GM23338 (cell line): Measurements from ENCODE around the gene RAB36. TPM values are rescaled to one million over a fixed set of nuclear protein-coding genes. Genes with fewer than 3 reads are reported as not detected.

Experiments used
- ATAC-seq: fragments of 200-7000 bp; cut with Tn5 transposase; 3 replicates; pipeline ENCODE4 v1.9.1; 2020
- DNase-seq: peaks from one replicate; pipeline ENCODE4 v3.0.0-alpha.2; 2015; ENCODE audit warnings: low spot score
- H2AFZ ChIP-seq: fragments of 200-600 bp; sonication (generic); 2 replicates; pipeline ENCODE4 v1.8.0; 2016; ENCODE audit warnings: antibody characterized with exemption, mild to moderate bottlenecking, moderate library complexity
- H3F3A ChIP-seq: fragments of 200-600 bp; sonication (generic); replicated peaks from 2 replicates; pipeline ENCODE4 v1.8.0; 2017; ENCODE audit warnings: antibody characterized with exemption, mixed run types, low read depth
- H3K27ac ChIP-seq: fragments of 200-600 bp; sonication (generic); 2 replicates; pipeline ENCODE4 v1.6.1; 2016; ENCODE audit warnings: low read depth
- H3K27me3 ChIP-seq: fragments of 200-600 bp; sonication (generic); 2 replicates; pipeline ENCODE4 v1.8.0; 2016; ENCODE audit warnings: mild to moderate bottlenecking, mixed run types, moderate library complexity; ENCODE audit not compliant: insufficient read depth
- H3K36me3 ChIP-seq: fragments of 200-600 bp; sonication (generic); 2 replicates; pipeline ENCODE4 v1.8.0; 2016; ENCODE audit warnings: mild to moderate bottlenecking; ENCODE audit not compliant: insufficient read depth
- H3K4me1 ChIP-seq: fragments of 200-600 bp; sonication (generic); 2 replicates; pipeline ENCODE4 v1.8.0; 2016; ENCODE audit warnings: mild to moderate bottlenecking, moderate library complexity; ENCODE audit not compliant: insufficient read depth
- H3K4me2 ChIP-seq: fragments of 200-600 bp; sonication (generic); 2 replicates; pipeline ENCODE4 v1.7.1; 2017; ENCODE audit warnings: mixed run types
- H3K4me3 ChIP-seq: fragments of 200-600 bp; sonication (generic); 2 replicates; pipeline ENCODE4 v1.6.1; 2016; ENCODE audit warnings: mixed run types
- H3K79me2 ChIP-seq: fragments of 200-600 bp; sonication (generic); replicated peaks from 2 replicates; pipeline ENCODE4 v1.8.0; 2017; ENCODE audit warnings: mild to moderate bottlenecking; ENCODE audit not compliant: insufficient read depth
- H3K9me2 ChIP-seq: fragments of 200-600 bp; sonication (generic); 2 replicates; pipeline ENCODE4 v1.8.0; 2017; ENCODE audit not compliant: insufficient read depth
- H4K20me1 ChIP-seq: fragments of 200-600 bp; sonication (generic); replicated peaks from 2 replicates; pipeline ENCODE4 v1.8.0; 2017; ENCODE audit warnings: mild to moderate bottlenecking; ENCODE audit not compliant: insufficient read depth
- H3K27ac Mint-ChIP-seq: 2 replicates; pipeline ENCODE4 v1.8.0; 2020; ENCODE audit warnings: inconsistent platforms, mild to moderate bottlenecking, moderate library complexity, mixed read lengths
- H3K27me3 Mint-ChIP-seq: 3 replicates; pipeline ENCODE4 v1.8.0; 2022; ENCODE audit warnings: low read depth, mild to moderate bottlenecking, moderate library complexity, mixed read lengths, inconsistent platforms; ENCODE audit not compliant: insufficient read depth, poor library complexity
- H3K36me3 Mint-ChIP-seq: 3 replicates; pipeline ENCODE4 v1.8.0; 2021; ENCODE audit warnings: low read depth, mild to moderate bottlenecking, inconsistent platforms, moderate library complexity, mixed read lengths
- H3K4me1 Mint-ChIP-seq: 3 replicates; pipeline ENCODE4 v1.8.0; 2020; ENCODE audit warnings: mild to moderate bottlenecking, inconsistent platforms, mixed read lengths
- H3K4me3 Mint-ChIP-seq: 3 replicates; pipeline ENCODE4 v1.8.0; 2021; ENCODE audit warnings: moderate library complexity, mild to moderate bottlenecking, inconsistent platforms, mixed read lengths
- H3K9me3 Mint-ChIP-seq: 3 replicates; pipeline ENCODE4 v1.8.0; 2020; ENCODE audit warnings: moderate library complexity, mild to moderate bottlenecking, inconsistent platforms, mixed read lengths
- CREB1 ChIP-seq: fragments of 250-450 bp; sonication (Bioruptor Pico); IDR thresholded peaks from 2 replicates; pipeline ENCODE4 v1.5.0; 2020; ENCODE audit warnings: low read depth, mild to moderate bottlenecking, moderate library complexity
- ETS1 ChIP-seq: IDR thresholded peaks from 2 replicates; pipeline ENCODE4 v1.6.1; 2016; ENCODE audit warnings: antibody characterized with exemption
- EZH2 ChIP-seq: fragments of 200-600 bp; sonication (generic); IDR thresholded peaks from one replicate; pipeline ENCODE4 v1.8.0; 2017; ENCODE audit warnings: antibody characterized with exemption, mild to moderate bottlenecking, low read depth; ENCODE audit not compliant: unreplicated experiment
- EZH2phosphoT487 ChIP-seq: fragments of 200-600 bp; sonication (generic); IDR thresholded peaks from one replicate; pipeline ENCODE4 v1.8.1; 2018; ENCODE audit warnings: antibody characterized with exemption; ENCODE audit not compliant: unreplicated experiment
- JUNB ChIP-seq: IDR thresholded peaks from one replicate; pipeline ENCODE4 v1.6.1; 2016; ENCODE audit warnings: antibody characterized with exemption; ENCODE audit not compliant: unreplicated experiment
- NANOG ChIP-seq: IDR thresholded peaks from 2 replicates; pipeline ENCODE4 v1.6.1; 2016; ENCODE audit warnings: antibody characterized with exemption, borderline replicate concordance
- POLR2AphosphoS5 ChIP-seq: IDR thresholded peaks from 2 replicates; pipeline ENCODE4 v1.6.1; 2016; ENCODE audit warnings: antibody characterized with exemption, low read depth
- REST ChIP-seq: IDR thresholded peaks from one replicate; pipeline ENCODE4 v1.6.1; 2018; ENCODE audit warnings: antibody characterized with exemption; ENCODE audit not compliant: unreplicated experiment
- STAT1 ChIP-seq: IDR thresholded peaks from one replicate; pipeline ENCODE4 v1.6.1; 2016; ENCODE audit warnings: antibody characterized with exemption; ENCODE audit not compliant: unreplicated experiment
- ZNF114 ChIP-seq: fragments of 250-450 bp; sonication (Bioruptor Pico); IDR thresholded peaks from 2 replicates; pipeline ENCODE4 v1.5.0; 2020; ENCODE audit warnings: mild to moderate bottlenecking, moderate library complexity
- ZNF331 ChIP-seq: fragments of 250-450 bp; sonication (Bioruptor Pico); IDR thresholded peaks from 2 replicates; pipeline ENCODE4 v1.5.0; 2020; ENCODE audit warnings: low read depth, mild to moderate bottlenecking, moderate library complexity
- ZNF462 ChIP-seq: fragments of 250-450 bp; sonication (Bioruptor Pico); IDR thresholded peaks from 2 replicates; pipeline ENCODE4 v1.5.0; 2020; ENCODE audit warnings: mild to moderate bottlenecking, moderate library complexity
- polyA plus RNA-seq: library from polyadenylated mRNA; unstranded; fragments of >200 nt; fragmentation: Nextera tagmentation; extraction: Ambion mirVana; gene quantifications from 2 replicates; pipeline ENCODE4 v1.2.1, GENCODE V29; 2016
- total RNA-seq: library from RNA; depleted of rRNA; stranded (reverse); fragments of >200 nt; shearing (Covaris generic); gene quantifications from 2 replicates; pipeline ENCODE4 v1.2.3, GENCODE V29; 2014
- TF ChIP-seq, protein P1 (sequence below), 2 experiments: fragments of 200-600 bp in 1 of 2; sonication (generic) in 1 of 2; conservative IDR thresholded peaks; 2 replicates each; pipeline versions ENCODE4 v1.5.1 to v1.6.1; 2016 to 2017; ENCODE audit warnings: antibody characterized with exemption in 2 of 2, low read depth in 2 of 2, mild to moderate bottlenecking in 2 of 2, moderate library complexity in 1 of 2

Gene RAB36
- total and polyA plus RNA-seq, 2 experiments from 2014 or later = 0.58 to 1.2 TPM

DNA sequence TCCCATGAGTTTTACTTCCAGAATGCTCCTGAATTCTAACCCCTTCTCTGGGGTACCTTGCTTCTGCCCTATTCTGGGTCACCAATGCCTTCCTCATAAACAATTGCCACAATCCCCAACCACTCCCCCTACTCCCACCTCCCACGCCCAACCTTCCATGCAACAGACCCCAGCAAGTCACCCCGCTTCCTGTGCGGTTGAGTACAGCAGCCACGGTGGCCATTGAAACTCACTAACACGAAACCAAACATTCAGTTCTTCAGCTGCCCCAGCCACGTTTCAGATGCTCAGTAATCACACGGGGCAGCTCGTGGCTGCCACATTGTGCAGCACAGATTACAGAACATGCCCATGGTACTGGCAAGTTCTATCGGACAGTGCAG is 31.4 kb downstream of the RAB36 start:
- H3K27me3 Mint-ChIP-seq = peaks cover 32% of the 10 kb centered on the region
- H3K4me3 Mint-ChIP-seq = no peak overlapping the region
- Histone ChIP-seq H3K4me3 (no peak overlapping the region), H3K4me1 (peaks cover 12% of the 10 kb centered on the region), H2AFZ (no peak overlapping the region), H3K4me2 (no peak overlapping the region), H3K9me2 (no peaks in the 10 kb centered on the region), H3K36me3 (no peaks in the 10 kb centered on the region), H3K27me3 (0 out of 2 replicates have a peak, but pooled peaks cover 4% of the 10 kb centered on the region), H3K27ac (no peak overlapping the region), H4K20me1 (no peaks in the 10 kb centered on the region), H3F3A (no peaks in the 10 kb centered on the region), H3K79me2 (peaks cover 5% of the 10 kb centered on the region)
- H3K9me3 Mint-ChIP-seq = peaks cover 29% of the 10 kb centered on the region
- no peak for DNase-seq
- TF ChIP-seq NANOG (no peak), EZH2 (no peak), ZNF114 (CRISPR knock-in tag) (no peak), STAT1 (no peak), JUNB (no peak), ZNF331 (CRISPR knock-in tag) (no peak), CREB1 (CRISPR knock-in tag) (no peak), ZNF462 (CRISPR knock-in tag) (no peak), REST (no peak), ETS1 (no peak), POLR2AphosphoS5 (no peak), EZH2phosphoT487 (no peak)
- TF ChIP-seq, protein P1, sequence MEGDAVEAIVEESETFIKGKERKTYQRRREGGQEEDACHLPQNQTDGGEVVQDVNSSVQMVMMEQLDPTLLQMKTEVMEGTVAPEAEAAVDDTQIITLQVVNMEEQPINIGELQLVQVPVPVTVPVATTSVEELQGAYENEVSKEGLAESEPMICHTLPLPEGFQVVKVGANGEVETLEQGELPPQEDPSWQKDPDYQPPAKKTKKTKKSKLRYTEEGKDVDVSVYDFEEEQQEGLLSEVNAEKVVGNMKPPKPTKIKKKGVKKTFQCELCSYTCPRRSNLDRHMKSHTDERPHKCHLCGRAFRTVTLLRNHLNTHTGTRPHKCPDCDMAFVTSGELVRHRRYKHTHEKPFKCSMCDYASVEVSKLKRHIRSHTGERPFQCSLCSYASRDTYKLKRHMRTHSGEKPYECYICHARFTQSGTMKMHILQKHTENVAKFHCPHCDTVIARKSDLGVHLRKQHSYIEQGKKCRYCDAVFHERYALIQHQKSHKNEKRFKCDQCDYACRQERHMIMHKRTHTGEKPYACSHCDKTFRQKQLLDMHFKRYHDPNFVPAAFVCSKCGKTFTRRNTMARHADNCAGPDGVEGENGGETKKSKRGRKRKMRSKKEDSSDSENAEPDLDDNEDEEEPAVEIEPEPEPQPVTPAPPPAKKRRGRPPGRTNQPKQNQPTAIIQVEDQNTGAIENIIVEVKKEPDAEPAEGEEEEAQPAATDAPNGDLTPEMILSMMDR (conservative IDR thresholded peaks at IDR 0.05; ENCODE audit: low read depth in 2 of 2) = no peak
- H3K4me1 Mint-ChIP-seq = peaks cover 19% of the 10 kb centered on the region
- H3K27ac Mint-ChIP-seq = no peak overlapping the region
- H3K36me3 Mint-ChIP-seq = peaks cover 31% of the 10 kb centered on the region
- ATAC-seq = no peak
